GM10248 (cell line): ENCODE data around the gene LMX1A.

Experiments
- CTCF ChIA-PET: fragments of 300-600 bp; sonication (Branson Sonifier 250); formaldehyde crosslinking; extraction: SDS; loops from one replicate; lab custom pipeline; 2021; ENCODE audit warnings: antibody characterized with exemption; lab: Yijun Ruan, JAX
- POLR2A ChIA-PET: fragments of 350-650 bp; sonication (Branson Sonifier 250); formaldehyde crosslinking; extraction: SDS; loops from one replicate; lab custom pipeline; 2020; ENCODE audit warnings: antibody characterized with exemption; lab: Yijun Ruan, JAX
- DNase-seq: peaks from one replicate; pipeline ENCODE4 v3.0.0; 2012; ENCODE audit errors: extremely low spot score
- CTCF ChIP-seq: IDR thresholded peaks from 2 replicates; pipeline ENCODE4 v1.5.1; 2012; ENCODE audit warnings: mild to moderate bottlenecking, low read depth; ENCODE audit errors: extremely low read depth, missing control alignments, control extremely low read depth

Gene LMX1A

DNA sequence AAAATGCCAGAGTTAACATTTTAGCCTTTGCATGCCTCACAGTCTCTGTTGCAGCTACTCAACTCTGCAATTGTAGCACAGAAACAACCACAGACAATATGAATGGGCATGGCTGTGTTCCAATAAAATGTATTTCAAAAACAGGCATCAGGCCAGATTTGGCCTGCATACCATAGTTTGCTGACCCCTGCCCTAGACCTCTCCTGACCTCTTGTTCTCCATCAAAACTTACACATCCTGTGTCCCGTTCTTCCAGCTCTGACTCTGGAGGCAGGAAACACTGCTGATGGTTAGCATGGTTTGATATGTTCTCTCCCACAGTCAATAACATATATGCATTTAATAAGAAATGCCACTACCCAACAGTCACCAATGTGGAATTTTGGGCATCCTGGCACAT, 138.6 kb downstream of the LMX1A start:
- no peak for TF ChIP-seq CTCF
- DNase-seq = no peak
- ChIA-PET POLR2A (no interaction called here), CTCF (no interaction called here)

DNA sequence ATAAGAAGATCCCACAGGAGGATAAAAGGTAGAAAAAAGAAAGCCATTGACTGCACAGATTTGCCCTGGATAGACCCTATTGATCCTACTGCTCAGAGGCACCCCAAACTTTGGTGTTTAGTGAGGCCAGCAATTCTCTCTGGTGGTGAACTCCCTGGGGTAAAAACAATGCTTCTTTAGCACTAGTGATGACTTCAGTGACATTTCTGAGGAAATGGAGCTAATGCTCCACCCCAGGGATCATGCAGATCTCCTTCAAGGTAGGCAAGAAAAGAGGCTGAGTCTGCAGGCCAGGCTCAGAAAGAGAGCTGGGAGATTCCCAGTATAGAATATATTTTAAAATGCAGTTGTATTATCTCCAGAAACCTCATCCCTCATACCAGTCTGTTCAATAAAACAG, 140.3 kb downstream of the LMX1A start:
- no peak for DNase-seq
- CTCF ChIA-PET = interaction anchor here (1.3 kb wide), 1 partner anchor 18 kb away, joined by 3 read pairs; no protein-coding TSS in a partner anchor
- POLR2A ChIA-PET = no interaction called here
- TF ChIP-seq CTCF = no peak

DNA sequence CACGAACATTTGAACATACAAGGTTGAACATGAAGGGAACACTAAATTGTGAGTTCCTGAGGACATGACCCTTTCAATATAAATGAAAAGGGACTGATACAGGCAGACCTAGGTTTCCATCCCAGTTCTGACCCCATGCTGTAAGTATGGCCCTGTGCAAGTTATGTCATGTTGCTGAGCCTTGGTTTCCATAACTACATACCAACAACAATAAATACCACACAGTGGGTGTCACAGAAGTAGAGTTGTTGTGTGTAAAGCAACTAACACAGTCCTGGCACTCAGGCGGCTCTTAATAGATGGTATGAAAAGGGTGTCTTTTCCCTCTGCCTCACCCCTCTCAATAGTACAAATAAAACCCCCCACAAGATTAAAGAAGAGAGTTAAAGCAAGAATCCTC, 140.8 kb downstream of the LMX1A start:
- TF ChIP-seq CTCF = no peak
- ChIA-PET POLR2A (no interaction called here), CTCF (no interaction called here)
- DNase-seq = no peak

GRCh38 chr1:165212229-165212628, 144.3 kb downstream of the LMX1A start:
- DNase-seq = no peak
- no peak for TF ChIP-seq CTCF
- ChIA-PET POLR2A (no interaction called here), CTCF (no interaction called here)

GRCh38 chr1:165207853-165208515, 148.5 kb downstream of the LMX1A start:
- ChIA-PET CTCF (interaction anchor here (2.3 kb wide), 1 partner anchor 159 kb away, joined by 6 read pairs; no protein-coding TSS in a partner anchor), POLR2A (no interaction called here)
- no peak for TF ChIP-seq CTCF
- no peak for DNase-seq

DNA sequence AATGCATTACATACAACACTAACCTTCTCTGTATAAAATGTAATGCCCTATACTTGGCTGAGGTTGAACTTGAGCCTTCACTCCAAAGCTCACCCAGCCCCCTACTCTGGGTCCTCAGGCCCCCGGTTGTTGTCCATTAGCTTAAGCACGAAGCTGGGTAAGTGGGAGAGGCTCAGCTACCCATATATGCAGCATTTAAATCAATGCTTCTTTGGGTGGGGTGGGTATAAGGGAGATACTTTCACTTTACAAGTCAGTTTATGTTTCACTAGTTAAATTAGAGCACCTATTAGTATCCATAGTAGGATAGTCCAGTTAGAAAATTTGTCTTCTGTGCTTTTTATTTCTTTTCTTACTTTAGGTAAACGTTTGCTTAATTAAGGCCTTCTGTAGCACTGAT, 151.4 kb downstream of the LMX1A start:
- ChIA-PET CTCF (interaction anchor here (1.0 kb wide), 1 partner anchor 10 kb away, joined by 3 read pairs; no protein-coding TSS in a partner anchor), POLR2A (no interaction called here)
- TF ChIP-seq CTCF = no peak
- DNase-seq = no peak

- CTCF ChIA-PET = no interaction called here
- no peak for DNase-seq
- POLR2A ChIA-PET = no interaction called here
Observed at GRCh38 chr1:165204548-165204947, 152.0 kb downstream of the LMX1A start.

More at GRCh38 chr1:165204548-165204947, 152.0 kb downstream of the LMX1A start:
- TF ChIP-seq CTCF = no peak
